A673 (cell line): Measurements from ENCODE around the gene C4A. TPM values are rescaled to one million over a fixed set of nuclear protein-coding genes. Genes with fewer than 3 reads are reported as not detected.

Source experiments
- BruUV-seq: library from RNA; stranded (reverse); fragments of 400-500 nt; replicated peaks from 2 replicates; lab custom pipeline; 2021; lab: Mats Ljungman, UMichigan
- CTCF ChIA-PET: fragments of 300-600 bp; sonication (Branson Sonifier 250); formaldehyde crosslinking; loops from one replicate; lab custom pipeline; 2022; ENCODE audit warnings: antibody characterized with exemption; lab: Charles Lee
- POLR2A ChIA-PET: fragments of 300-600 bp; sonication (Branson Sonifier 250); formaldehyde crosslinking; loops from one replicate; lab custom pipeline; 2022; ENCODE audit warnings: antibody characterized with exemption; ENCODE audit not compliant: low non-redundant PET; lab: Charles Lee
- DNase-seq: peaks from one replicate; pipeline ENCODE4 v3.0.0-alpha.2; 2015; ENCODE audit warnings: low spot score
- H3K27ac ChIP-seq: fragments of 200-600 bp; sonication (generic); 2 replicates; pipeline ENCODE4 v1.5.1; 2016; ENCODE audit warnings: mixed run types, low read depth, mild to moderate bottlenecking, mixed read lengths, antibody characterized with exemption, low read length; ENCODE audit not compliant: poor library complexity, severe bottlenecking
- H3K27me3 ChIP-seq: fragments of 200-600 bp; sonication (generic); replicated peaks from 2 replicates; pipeline ENCODE4 v1.6.1; 2017; ENCODE audit warnings: mixed run types, low read depth, mild to moderate bottlenecking, mixed read lengths, antibody characterized with exemption, low read length; ENCODE audit not compliant: insufficient read depth, poor library complexity
- H3K36me3 ChIP-seq: fragments of 200-600 bp; sonication (generic); 2 replicates; pipeline ENCODE4 v1.6.1; 2016; ENCODE audit warnings: mixed run types, mild to moderate bottlenecking, mixed read lengths, antibody characterized with exemption, low read length; ENCODE audit not compliant: insufficient read depth, poor library complexity, severe bottlenecking
- H3K4me1 ChIP-seq: fragments of 200-600 bp; sonication (generic); 2 replicates; pipeline ENCODE4 v1.6.1; 2017; ENCODE audit warnings: mixed run types, mild to moderate bottlenecking, mixed read lengths, antibody characterized with exemption, low read length; ENCODE audit not compliant: insufficient read depth, poor library complexity, severe bottlenecking
- H3K4me3 ChIP-seq: fragments of 200-600 bp; sonication (generic); 2 replicates; pipeline ENCODE4 v1.5.1; 2016; ENCODE audit warnings: low read depth, mixed run types, mild to moderate bottlenecking, mixed read lengths, low read length; ENCODE audit not compliant: poor library complexity, severe bottlenecking
- H3K9me3 ChIP-seq: fragments of 200-600 bp; sonication (generic); 2 replicates; pipeline ENCODE4 v1.6.1; 2016; ENCODE audit warnings: mixed run types, low read depth, mild to moderate bottlenecking, mixed read lengths, antibody characterized with exemption, low read length; ENCODE audit not compliant: poor library complexity, severe bottlenecking
- EZH2 ChIP-seq: fragments of 200-600 bp; sonication (generic); IDR thresholded peaks from 2 replicates; pipeline ENCODE4 v1.6.1; 2017; ENCODE audit warnings: borderline replicate concordance, low read depth, mild to moderate bottlenecking, mixed read lengths, antibody characterized with exemption, low read length; ENCODE audit not compliant: poor library complexity, severe bottlenecking
- intact Hi-C: fragments of 100-400 bp; cut with micrococcal nuclease; formaldehyde crosslinking; loops from one replicate; pipeline ENCODE4 v1.10.0; 2022; ENCODE audit not compliant: unreplicated experiment
- total RNA-seq: library from RNA; stranded (reverse); gene quantifications from 2 replicates; pipeline ENCODE4 v1.2.3, GENCODE V29; 2021
- TF ChIP-seq, protein P1 (sequence below): fragments of 300-800, 200-600 bp; sonication (generic); conservative IDR thresholded peaks from 2 replicates; pipeline ENCODE4 v1.5.1; 2017; ENCODE audit warnings: low read depth, mild to moderate bottlenecking, antibody characterized with exemption, low read length, moderate library complexity, mixed read lengths

Gene C4A
- total RNA-seq, 1 experiment from 2014 or later = 4.6 TPM

DNA sequence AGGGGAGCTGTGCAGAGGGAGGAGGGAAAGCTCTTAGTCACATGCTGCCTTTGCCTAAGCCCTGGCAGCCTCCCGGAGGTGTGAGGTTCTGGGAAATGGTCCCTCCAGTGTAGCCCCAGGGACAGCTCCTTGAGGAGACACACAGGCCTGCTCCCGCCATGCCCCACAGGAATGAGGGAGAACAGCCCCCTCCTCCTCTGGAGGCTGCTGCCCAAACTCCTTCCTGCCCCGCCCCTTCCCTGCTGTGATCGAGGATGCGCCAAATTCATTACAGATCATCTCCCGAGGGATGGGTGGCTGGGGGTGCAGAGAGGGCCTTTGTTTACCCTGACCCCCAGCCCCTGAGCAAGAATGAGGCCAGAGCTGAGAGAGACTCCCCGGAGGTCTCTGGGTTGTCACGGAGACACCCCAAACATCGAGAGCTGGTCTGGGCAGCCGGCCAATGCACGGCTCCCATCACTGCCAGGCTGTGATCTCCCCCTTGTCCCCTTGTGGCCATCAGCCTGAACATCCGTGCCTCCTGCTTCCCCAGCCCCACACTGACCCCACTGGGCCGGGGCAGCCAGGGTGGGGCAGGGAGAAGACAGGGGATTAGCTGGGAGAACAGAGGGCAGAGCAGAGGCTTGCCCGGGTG lies 64.7 kb downstream of the C4A start:
- DNase-seq = peak; percentile 88
- TF ChIP-seq EZH2 = no peak
- TF ChIP-seq, protein P1, sequence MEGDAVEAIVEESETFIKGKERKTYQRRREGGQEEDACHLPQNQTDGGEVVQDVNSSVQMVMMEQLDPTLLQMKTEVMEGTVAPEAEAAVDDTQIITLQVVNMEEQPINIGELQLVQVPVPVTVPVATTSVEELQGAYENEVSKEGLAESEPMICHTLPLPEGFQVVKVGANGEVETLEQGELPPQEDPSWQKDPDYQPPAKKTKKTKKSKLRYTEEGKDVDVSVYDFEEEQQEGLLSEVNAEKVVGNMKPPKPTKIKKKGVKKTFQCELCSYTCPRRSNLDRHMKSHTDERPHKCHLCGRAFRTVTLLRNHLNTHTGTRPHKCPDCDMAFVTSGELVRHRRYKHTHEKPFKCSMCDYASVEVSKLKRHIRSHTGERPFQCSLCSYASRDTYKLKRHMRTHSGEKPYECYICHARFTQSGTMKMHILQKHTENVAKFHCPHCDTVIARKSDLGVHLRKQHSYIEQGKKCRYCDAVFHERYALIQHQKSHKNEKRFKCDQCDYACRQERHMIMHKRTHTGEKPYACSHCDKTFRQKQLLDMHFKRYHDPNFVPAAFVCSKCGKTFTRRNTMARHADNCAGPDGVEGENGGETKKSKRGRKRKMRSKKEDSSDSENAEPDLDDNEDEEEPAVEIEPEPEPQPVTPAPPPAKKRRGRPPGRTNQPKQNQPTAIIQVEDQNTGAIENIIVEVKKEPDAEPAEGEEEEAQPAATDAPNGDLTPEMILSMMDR = no peak
- no peaks in the 10 kb centered on the region for H3K36me3 ChIP-seq
- no TSS peak for BruUV-seq
- no peaks in the 10 kb centered on the region for H3K27me3 ChIP-seq
- ChIA-PET POLR2A (interaction anchor here (0.5 to 0.6 kb wide), 3 partner anchors 128 to 877 kb away, joined by 3 read pairs; partner anchors contain the start of gene NEU1), CTCF (no interaction called here)
- intact Hi-C loops = no loop called here
- H3K4me1 ChIP-seq = peaks cover 14% of the 10 kb centered on the region
- H3K4me3 ChIP-seq = peak overlapping the region; percentile 26
- H3K9me3 ChIP-seq = no peaks in the 10 kb centered on the region
- peak overlapping the region; percentile 48 for H3K27ac ChIP-seq

DNA sequence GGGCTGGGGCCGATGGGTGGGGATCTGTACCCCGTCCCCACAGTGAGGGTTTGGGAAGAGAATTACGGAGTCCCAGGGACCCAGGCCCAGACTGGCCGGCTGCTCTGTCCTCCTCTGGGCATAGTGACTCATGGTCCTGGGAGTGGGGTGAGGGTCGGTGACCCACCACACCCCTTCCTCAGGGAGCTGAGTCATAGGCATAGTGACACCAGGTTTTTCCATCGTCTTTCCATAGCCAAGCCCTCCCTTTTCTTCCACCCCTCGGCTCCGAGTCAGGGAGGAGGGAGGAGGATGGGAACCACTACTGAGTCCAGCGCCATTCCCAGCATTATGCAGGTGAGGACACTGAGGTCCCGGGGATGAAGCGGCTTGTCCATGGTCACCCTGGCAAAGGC lies 65.2 kb downstream of the C4A start:
- no peak for DNase-seq
- POLR2A ChIA-PET = no interaction called here

GRCh38 chr6:32047539-32047854 lies 65.6 kb downstream of the C4A start:
- TF ChIP-seq EZH2 = no peak
- TF ChIP-seq, protein P1 = no peak
- Histone ChIP-seq H3K4me3 (no peak overlapping the region), H3K27me3 (no peaks in the 10 kb centered on the region), H3K4me1 (peaks cover 14% of the 10 kb centered on the region), H3K9me3 (no peaks in the 10 kb centered on the region), H3K36me3 (no peaks in the 10 kb centered on the region), H3K27ac (no peak overlapping the region)
- DNase-seq = no peak
- POLR2A ChIA-PET = no interaction called here
- no TSS peak for BruUV-seq
- CTCF ChIA-PET = interaction anchor here (0.6 kb wide), 1 partner anchor 500 kb away, joined by 7 read pairs; the partner anchor contains the start of gene NFKBIL1
- intact Hi-C loops = no loop called here

More for the DNA sequence above, 65.2 kb downstream of the C4A start:
- H3K9me3 ChIP-seq = no peaks in the 10 kb centered on the region
- peaks cover 14% of the 10 kb centered on the region for H3K4me1 ChIP-seq
- CTCF ChIA-PET = no interaction called here
- no peak overlapping the region for H3K4me3 ChIP-seq
- BruUV-seq = no TSS peak
- H3K27me3 ChIP-seq = no peaks in the 10 kb centered on the region
- TF ChIP-seq, protein P1 = no peak
- TF ChIP-seq EZH2 = no peak
- intact Hi-C loops = no loop called here
- H3K27ac ChIP-seq = peak overlapping the region; percentile 48
- no peaks in the 10 kb centered on the region for H3K36me3 ChIP-seq
